ENCODE data around the gene TMEM187. TPM values are rescaled to one million over a fixed set of nuclear protein-coding genes. Genes with fewer than 3 reads are reported as not detected.

Gene TMEM187
- total RNA-seq, 1 donor from 2014 or later: 5.3 TPM

- TF ChIP-seq CTCF (IDR thresholded peaks at IDR 0.05; ENCODE audit: insufficient read depth, low read length, severe bottlenecking): no peak
- no peak overlapping the region for H3K4me3 ChIP-seq (ENCODE audit: low read depth, low read length)
- peaks cover 8% of the 10 kb centered on the region for H3K36me3 ChIP-seq (ENCODE audit: control insufficient read depth, insufficient read depth, low read length)
- H3K27me3 ChIP-seq (ENCODE audit: control insufficient read depth, insufficient read depth, low read length): no peaks in the 10 kb centered on the region
- FAIRE-seq: no peak
- DNase-seq (ENCODE audit: low read depth): no peak
Measured at GRCh38 chrX:154008521-154008920, 36.0 kb downstream of the TMEM187 start.

GRCh38 chrX:154010330-154011087 lies 38.0 kb downstream of the TMEM187 start:
- Histone ChIP-seq H3K36me3 (ENCODE audit: control insufficient read depth, insufficient read depth, low read length) (peaks cover 11% of the 10 kb centered on the region), H3K27me3 (ENCODE audit: control insufficient read depth, insufficient read depth, low read length) (no peaks in the 10 kb centered on the region), H3K4me3 (ENCODE audit: low read depth, low read length) (no peak overlapping the region)
- peak; percentile 72 for DNase-seq (ENCODE audit: low read depth)
- FAIRE-seq: no peak
- no peak for TF ChIP-seq CTCF (IDR thresholded peaks at IDR 0.05; ENCODE audit: insufficient read depth, low read length, severe bottlenecking)

GRCh38 chrX:154011376-154012335 lies 39.1 kb downstream of the TMEM187 start:
- FAIRE-seq: no peak
- H3K36me3 ChIP-seq (ENCODE audit: control insufficient read depth, insufficient read depth, low read length): peaks cover 12% of the 10 kb centered on the region
- TF ChIP-seq CTCF (IDR thresholded peaks at IDR 0.05; ENCODE audit: insufficient read depth, low read length, severe bottlenecking): no peak

GRCh38 chrX:154012336-154012991 lies 39.9 kb downstream of the TMEM187 start:
- H3K4me3 ChIP-seq (ENCODE audit: low read depth, low read length): no peak overlapping the region
- FAIRE-seq: no peak
- DNase-seq (ENCODE audit: low read depth): no peak
- no peak for TF ChIP-seq CTCF (IDR thresholded peaks at IDR 0.05; ENCODE audit: insufficient read depth, low read length, severe bottlenecking)
- H3K27me3 ChIP-seq (ENCODE audit: control insufficient read depth, insufficient read depth, low read length): no peaks in the 10 kb centered on the region
- H3K36me3 ChIP-seq (ENCODE audit: control insufficient read depth, insufficient read depth, low read length): peaks cover 15% of the 10 kb centered on the region

More at GRCh38 chrX:154011376-154012335, 39.1 kb downstream of the TMEM187 start:
- H3K27me3 ChIP-seq (ENCODE audit: control insufficient read depth, insufficient read depth, low read length): no peaks in the 10 kb centered on the region
- no peak overlapping the region for H3K4me3 ChIP-seq (ENCODE audit: low read depth, low read length)
- no peak for DNase-seq (ENCODE audit: low read depth)

- H3K27me3 ChIP-seq (ENCODE audit: control insufficient read depth, insufficient read depth, low read length): no peaks in the 10 kb centered on the region
- DNase-seq (ENCODE audit: low read depth) (no peak), FAIRE-seq (no peak)
- peaks cover 16% of the 10 kb centered on the region for H3K36me3 ChIP-seq (ENCODE audit: control insufficient read depth, insufficient read depth, low read length)
- no peak for TF ChIP-seq CTCF (IDR thresholded peaks at IDR 0.05; ENCODE audit: insufficient read depth, low read length, severe bottlenecking)
- no peak overlapping the region for H3K4me3 ChIP-seq (ENCODE audit: low read depth, low read length)
Measured at GRCh38 chrX:154013001-154013421, 40.5 kb downstream of the TMEM187 start.

Measured in bronchial epithelial cell (primary cell).